Fibroblast of skin of right quadriceps (primary cell): ENCODE measurements around the gene PMEPA1.
A peak's percentile ranks its signal among the peaks of the same experiment; 100 is the strongest.

Experiments used
- DNase-seq: peaks from one replicate; pipeline ENCODE4 v3.0.0-alpha.2; 2013

The PMEPA1 gene, protein sequence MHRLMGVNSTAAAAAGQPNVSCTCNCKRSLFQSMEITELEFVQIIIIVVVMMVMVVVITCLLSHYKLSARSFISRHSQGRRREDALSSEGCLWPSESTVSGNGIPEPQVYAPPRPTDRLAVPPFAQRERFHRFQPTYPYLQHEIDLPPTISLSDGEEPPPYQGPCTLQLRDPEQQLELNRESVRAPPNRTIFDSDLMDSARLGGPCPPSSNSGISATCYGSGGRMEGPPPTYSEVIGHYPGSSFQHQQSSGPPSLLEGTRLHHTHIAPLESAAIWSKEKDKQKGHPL

DNA sequence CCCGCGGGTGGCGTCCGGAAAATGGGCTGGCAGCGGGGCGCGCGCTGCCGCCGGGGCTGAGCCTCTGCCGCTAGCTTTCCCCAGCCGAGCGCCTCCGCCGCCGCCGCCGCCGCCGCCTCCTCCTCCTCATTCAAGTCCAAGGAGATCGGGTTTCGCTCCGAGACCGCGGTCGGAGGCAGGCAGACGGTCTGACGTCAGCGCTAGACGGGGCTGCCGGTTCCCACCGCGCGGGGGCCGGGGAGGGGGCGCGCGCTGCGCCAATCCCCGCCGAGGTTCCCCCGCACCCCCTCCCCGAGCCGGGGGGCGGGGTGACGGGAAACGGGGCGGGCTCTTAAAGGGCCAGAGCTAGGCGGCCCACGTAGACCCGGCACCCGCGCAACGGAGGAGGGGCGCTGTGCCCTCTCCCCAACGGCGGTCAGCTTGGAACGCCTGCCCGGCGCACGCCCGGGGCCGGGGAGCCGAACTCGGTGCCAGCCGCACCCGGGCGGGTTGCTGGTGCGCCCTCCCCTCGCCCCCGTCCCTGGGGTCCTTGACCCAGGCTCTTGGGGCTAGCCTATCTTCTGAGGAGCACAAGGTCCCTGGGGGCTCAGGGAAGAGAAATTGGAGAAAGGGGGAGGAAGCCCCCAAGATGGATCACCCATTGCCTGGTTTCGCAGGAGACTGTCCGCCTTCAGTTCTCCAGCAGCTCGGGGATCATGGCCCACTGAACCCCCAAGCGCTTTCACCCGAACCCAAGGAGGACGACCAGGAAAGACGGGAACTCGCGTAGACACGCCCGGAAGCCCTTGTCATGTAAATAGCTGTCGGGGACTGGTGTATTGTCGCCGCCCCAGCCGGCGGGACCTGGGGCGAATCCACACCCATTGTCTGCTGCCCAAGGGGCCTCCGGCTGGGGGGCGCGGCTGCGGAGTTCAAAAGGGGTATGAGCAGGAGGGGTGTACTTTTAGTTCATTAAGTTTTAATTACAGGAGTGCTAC is at the start of gene PMEPA1:
PMEPA1 (minus strand) TSS at position 193 of the 977 bp plus-strand sequence. CDS start 433 bp downstream, outside the sequence.
- DNase-seq: peak; percentile 97

DNA sequence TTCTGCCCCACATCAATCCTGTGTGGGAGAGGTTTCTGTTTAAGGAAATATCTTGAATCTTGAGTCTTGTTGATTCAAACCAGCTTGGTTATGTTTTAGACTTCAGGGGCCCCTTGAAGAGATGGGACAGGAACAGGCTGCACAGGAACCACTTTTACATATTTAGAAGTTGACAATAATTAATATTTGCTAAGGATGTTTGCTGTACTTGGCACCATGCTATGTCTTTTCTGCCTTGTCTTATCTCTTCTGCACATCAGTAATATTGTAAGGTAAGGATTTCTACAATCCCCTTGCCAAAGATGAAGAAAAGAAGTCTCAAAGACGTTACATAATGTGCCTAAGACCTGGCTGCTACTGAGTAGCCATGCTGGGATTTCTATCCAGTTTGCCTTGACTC is 48.0 kb upstream of the PMEPA1 start:
- DNase-seq: no peak

DNA sequence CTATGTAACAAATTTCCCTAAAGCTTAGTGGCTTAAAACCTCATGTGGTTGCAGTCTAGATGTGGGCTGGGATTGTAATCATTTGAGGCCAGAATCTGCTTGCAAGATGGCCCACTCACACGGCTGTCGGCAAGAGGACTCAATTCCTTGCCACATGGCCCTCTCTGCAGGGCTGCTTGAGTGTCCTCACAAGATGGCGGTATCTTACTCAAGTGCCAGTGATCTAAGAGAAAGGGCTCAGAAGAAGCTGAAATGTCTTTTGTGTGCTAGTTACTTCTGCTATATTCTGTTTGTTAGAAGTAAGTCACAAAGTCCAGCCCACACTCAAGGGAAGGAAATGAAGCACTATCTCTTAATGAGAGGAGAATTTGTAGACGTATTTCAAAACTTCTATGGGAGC is 47.1 kb upstream of the PMEPA1 start:
- no peak for DNase-seq

DNA sequence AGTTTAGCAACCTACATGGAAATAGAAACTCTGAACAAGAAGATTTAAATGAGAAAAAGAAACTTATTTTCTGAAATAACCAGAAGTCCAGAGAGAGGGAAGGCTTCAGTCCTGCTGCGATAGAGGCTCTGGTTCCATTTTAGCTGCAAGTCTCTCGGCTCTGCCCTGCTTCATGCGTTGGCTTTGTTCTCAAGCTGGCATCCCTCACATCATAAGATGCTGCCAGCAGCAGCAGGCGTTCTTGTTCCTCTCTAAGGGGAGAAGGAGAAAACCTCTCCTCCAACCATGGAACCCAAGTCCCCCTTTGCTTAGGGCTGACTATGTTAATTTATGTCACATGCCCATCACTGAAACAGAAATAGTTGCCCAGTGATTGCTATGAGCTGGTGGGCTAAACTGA is 46.4 kb upstream of the PMEPA1 start:
- no peak for DNase-seq

DNA sequence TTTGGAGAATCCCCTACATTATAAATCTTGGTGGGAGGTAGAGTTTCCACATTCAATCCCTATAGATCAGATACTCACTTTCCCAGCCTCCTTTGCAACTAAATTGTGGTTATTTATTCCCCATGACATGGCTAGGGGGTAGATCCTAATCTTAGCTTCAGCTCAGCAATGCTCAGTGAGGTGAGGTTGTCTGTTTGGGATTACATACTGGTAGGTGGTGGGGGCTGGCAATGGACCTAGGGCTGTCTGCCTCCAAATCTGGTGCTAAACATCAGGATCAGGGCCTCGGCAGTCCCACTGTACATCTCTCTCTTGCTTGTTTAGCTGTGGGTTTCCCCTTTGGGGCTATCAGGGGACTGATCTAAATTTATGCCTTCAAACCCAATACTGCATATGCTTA is 45.8 kb upstream of the PMEPA1 start:
- no peak for DNase-seq

DNA sequence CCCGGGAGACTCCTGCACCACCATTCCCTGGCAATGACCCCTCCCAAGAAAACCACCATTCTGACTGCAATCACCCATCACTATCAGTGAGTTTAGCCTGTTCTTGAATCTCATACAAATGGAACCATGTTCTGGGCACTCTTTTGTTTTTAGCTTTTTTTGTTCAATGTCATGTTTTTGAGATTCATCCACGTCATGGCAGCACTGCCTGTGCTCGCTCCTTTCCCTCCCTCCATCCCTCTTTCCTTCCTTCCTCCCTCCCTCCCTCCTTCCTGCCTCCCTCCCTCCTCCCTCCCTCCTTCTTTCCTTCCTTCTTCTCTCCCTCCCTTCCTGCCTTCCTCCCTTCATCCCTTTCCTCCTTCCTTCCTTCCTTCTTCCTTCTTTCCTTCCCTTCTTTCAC is 44.4 kb upstream of the PMEPA1 start:
- no peak for DNase-seq

DNA sequence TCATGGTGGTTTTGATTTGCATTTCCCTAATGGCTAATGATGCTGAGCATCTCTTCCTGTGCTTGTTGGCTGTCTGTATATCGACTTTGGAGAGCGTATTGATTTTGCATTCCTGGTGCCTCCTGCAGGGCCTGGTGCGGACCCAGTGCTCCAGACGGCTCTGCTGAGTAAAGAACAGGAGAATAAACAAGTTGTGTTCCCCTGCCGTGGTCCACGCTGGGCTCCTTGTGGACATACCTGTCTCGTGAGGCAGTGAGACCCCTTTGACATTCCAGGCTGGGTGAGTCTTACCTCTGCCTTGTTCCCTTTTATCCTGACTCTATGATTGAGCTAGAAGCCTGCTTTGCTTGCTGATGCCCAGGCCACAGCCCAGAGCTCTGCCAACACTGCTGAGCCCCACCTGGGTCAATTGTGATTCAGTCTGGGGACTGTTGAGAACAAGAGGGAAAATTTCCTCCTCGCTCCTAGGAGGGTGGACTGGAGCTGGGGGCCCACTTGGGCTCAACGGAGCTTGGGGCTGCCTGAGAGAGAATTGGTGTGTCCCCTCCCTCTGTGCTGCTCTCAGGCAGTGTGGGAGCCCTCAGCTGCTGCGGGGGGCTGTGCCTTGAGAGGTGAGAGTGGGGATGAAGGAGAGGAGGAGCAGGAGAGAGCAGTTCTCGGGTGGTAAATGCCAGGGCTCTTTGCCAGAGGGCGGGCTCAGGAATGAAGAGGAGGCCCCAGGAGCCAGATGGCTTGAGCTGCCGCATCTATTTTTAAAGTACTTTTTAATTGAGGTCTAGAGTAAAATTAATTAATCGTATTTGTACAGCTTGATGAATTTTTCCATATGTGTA is 43.7 kb upstream of the PMEPA1 start:
- no peak for DNase-seq

DNA sequence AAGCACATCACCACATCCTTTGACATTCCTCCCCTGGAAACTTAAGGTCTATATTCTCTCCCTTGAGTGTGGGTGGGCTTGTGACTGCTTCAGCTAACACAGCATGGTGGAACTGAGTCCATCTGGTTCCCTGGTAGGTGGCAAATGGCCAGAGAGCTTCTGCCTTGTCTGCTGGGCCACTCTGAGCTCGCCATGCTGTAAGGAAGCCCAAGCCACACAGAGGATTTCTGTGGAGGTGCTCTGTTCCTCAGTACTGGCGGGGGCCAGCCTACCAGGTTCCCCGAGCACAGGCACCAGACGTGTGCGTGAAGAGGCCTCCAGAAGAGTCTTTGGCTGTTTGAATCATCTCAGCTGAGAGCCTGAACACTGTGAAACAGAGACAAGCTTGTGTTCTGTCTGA is 41.6 kb upstream of the PMEPA1 start:
- DNase-seq: no peak

DNA sequence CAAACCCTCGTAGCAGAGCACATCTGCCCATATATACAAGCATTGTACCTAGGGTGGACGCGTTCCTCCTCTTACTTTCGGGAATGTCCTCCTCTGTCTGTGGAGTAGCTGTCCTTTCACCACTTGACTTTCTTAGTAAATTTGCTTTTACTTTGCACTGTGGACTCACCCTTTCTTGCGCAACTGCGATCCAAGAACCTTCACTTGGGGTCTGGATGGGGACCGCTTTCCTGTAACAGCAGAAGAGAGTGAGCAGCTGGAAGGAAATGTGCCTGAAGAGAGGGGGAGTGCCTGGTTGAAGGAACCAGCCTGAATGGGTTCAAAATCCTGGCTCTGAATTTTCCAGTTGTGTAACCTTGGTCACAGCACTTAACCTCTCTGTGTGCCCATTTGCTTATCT is 40.1 kb upstream of the PMEPA1 start:
- DNase-seq: no peak

DNA sequence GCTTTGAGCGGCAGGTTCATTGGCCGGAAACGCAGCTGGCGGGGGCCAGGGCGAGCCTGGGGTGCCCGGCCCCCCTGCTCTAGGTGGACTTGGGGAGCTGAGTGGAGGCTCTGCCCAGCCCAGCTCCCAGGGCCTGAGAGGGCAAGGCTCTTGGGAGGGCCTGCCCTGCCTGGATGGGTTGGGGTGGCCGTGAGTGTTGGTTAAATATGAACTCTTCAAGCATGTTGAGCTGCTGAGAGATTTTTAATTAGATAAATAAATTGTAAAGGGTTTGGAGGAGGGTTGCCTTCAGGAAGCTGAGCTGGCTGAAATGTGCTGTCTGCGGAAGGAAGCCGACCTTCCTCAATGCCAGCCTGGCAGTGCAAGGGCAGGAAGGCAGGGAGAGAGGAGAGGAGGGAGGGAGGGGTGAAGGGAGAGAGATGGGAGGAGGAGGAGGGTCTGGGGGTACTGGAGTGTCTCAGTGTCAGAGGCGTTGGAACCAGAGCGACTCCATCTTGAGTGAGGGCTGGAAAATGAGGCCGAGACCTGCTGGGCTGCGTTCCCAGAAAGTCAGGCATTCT is 39.4 kb upstream of the PMEPA1 start:
- no peak for DNase-seq

DNA sequence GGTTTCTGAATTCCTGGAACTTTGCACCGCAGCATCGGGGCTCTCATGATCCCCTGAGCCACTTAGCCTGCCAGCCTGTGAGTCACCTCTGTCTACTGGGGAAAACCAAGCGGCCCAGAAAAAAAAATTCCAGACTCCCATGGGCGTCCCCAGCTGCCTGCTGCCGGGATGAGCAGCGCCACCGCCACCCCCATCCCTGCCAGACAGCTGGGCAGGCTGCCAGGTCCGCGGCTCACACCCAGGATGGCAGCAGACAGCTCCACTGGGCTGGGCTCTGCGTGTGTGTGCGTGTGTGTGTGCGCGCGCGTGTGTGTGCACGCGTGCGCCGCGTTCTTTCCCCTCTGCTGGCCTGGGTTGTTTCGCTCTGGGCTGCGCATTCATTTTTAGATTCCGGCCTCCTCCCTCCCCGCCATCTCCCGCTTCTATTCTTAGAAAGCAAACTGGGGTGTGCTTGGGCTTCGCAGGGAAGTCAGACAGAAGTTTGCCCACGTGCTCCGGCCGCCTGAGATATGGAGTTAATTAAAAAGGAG is 38.9 kb upstream of the PMEPA1 start:
- peak; percentile 82 for DNase-seq

DNA sequence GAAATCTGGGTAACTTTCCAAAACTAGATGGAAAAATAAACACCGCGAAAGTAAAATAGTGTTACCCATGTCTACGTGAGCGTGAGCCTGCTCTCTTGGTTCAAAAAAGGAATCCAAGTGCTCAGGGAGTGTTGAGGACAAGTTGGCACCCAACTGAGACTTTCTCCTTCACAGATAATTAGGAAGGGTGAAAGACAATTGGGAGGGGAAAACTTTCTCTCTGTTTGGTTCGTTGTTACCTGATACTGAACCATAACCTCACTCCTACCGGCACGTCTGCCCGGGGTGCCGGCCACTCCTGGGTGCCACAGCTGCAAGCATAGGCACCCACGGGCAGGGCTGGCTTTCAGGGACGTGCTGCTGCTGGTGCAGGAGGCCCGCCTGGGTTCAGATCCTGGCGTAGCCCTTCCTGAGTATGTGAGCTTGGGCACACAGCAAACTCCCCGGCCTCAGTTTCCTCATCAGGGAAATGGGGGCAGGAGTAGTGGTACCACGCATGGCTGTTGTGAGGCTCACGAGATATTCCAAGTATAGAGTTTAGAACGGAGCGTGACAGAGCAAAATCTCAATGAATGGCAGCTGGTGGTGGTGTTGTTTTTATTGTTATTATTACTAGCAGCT is 38.2 kb upstream of the PMEPA1 start:
- no peak for DNase-seq

DNA sequence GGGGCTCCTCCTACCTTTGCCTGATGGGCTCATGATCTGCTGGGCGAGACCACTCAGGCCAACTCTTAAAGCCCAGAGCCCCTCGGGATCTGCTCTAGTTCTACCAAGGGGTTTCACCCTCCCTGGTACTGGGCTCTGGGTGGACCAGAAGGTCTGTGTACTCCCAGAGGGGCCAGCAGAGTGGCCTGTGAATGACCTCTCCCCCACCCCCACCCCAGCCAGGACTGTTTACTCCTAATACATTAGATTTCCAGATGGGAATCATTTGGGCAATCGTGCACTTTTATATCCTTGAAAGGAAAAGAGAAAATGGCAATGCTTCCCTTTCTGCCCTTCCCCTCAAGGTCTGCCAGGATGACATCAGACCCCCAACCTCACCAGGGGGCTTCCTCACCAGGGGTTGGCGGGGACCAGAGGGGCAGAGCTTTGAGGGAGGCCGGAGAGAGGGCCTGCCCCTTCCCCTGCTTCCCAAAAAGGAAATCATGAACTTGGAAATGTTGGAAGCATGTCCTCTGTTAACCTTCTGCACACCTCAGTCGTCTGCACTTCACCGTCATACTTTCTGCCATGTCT is 37.1 kb upstream of the PMEPA1 start:
- no peak for DNase-seq

DNA sequence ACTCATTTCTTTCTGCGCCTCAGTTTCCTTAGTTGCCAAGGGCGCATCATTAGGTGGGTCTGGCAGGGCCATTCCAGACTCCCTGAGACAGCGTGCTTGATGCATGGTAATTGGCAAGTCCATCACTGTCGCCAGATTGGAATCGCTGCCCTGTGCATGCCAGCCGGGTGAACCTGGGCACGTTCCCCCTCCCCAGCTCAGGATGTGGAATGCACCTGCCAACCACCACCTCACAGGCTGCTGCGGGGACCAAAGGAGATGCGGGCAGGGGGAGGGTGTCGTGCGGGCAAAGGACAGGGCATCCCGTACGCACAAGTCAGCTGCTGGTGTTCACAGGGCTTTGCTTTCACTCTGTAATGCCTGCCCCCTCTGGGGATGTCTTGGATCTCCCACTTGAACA is 36.4 kb upstream of the PMEPA1 start:
- DNase-seq: no peak

DNA sequence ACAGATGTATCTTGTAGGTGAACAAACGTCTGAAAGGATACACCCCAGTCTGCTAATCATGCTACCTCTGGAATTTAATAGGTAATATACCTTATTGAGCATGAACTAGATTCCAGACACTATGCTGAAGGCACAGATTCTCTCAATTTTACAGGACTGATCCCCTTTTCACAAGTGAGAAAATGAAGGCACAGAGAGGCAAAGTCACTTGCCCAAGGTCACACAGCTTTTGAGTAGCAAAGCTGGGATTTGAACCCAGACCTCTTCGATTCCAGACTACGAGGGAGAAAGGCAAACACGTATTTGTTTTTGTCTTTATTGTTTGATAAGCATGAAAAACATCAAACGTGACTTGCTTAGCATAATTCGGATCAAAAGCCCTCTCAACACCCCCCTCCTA is 34.4 kb upstream of the PMEPA1 start:
- no peak for DNase-seq

DNA sequence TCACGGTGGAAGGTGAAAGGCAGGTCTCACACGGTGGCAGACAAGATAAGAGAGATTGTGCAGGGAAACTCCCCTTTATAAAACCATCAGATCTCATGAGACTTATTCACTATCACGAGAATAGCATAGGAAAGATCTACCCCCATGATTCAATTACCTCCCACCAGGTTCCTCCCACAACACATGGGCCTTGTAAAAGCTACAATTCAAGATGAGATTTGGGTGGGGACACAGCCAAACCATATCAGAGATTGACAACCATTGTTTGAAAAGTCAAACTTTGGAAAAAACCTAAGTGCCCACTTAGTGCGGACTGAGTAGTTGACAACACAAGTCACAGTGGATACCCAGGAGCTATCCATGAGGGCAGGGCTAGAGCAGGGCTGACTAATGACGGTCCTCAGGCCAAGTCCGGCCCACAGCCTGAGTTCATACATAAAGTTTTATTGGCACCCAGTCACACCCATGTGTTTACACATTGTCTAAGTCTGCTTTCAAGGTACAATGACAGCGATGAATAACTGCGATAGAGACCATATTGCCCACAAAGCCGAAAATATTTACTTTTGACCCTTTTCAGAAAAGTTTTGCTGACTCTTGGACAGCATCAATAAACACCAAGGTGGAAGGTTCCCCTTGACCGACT is 33.8 kb upstream of the PMEPA1 start:
- no peak for DNase-seq

DNA sequence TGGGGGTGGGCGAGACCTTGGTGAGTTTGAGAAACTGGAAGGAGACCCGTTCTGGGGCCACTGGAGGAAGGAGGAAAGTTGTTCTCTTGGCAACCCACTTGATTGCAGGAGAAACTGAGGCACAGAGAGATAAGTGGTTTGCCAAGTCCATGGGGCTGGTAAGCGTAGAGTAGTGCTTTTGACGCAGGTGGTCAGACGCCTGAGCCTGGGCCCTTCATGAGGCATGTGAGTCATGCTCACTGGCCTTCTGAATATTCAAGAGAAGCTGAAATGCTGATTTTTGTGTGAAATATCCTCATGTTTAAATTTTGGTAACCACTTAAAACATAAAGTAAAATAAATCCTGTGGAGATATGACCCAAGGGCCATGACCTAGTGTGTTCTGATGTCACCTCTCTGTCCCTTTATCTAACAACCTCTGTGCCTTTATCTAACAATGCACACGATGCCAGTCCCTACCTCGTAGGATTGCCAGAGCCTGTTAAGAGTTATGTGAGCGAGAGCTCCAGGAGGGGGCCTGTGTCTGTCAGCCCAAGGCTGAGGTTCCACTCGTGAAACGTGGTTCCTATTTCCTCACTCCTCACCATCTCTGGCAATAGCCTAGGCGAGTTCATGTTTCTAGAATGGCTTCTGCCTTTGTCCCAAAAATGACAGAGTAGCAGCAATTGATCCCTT is 32.8 kb upstream of the PMEPA1 start:
- DNase-seq: no peak

DNA sequence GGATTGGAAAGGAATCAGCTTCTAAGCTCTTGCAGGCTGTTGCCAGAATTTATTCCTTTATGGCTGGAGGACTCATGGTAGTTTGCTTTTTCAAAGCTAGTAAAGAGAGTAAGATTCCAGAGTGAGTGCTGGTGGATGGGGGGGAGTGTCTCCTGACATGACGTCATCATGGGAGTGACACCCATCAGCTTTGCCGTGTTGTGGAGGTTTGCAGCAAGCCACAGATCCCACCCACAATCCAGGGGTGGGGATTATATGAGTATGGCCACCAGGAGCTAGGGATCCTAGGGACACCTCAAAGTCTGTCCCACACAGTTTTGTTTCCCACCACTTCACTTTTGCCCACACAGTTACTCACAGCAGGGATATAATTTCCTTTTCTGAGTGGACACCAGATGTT is 28.7 kb upstream of the PMEPA1 start:
- peak; percentile 8 for DNase-seq

DNA sequence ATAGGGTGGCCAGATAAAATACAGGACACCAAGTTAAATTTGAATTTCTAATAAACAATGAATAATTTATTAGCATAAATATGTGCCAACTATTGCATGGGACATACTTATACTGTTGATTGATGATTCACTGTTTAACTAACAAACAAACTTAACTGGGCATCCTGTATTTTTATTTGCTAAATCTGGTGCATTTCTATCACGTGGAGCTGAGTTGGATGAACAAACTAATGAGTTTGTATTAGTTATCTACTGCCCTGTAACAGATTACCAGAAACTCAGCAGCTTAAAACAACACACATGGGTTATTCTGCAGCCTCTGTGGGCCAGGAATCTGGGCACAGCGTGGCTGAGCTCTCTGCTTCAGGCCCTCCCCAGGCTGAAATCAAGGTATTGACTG is 28.2 kb upstream of the PMEPA1 start:
- no peak for DNase-seq

DNA sequence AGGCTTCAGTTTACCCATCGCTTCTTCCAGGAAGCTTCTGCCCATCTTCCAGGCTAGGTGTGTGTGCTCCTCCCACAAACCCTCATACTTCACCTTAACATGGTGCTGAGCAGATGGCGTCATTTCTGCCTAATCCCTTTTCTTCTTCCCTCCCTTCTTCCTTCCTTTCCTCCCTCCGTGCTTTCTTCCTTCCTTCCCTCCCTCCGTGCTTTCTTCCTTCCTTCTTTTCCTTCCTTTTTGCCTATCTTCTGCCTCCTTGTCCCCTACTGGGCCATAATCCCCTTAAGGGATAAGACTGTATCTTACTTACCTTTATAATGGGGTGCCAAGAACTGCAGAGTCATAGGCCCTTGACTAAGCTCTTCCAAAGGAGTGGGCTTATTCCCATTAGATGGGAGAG is 27.5 kb upstream of the PMEPA1 start:
- DNase-seq: no peak
